ENCODE results near the gene GTF2H2C_2.
"Not testable (repeated sequence)": the region's sequence is repeated elsewhere in the genome, so short reads cannot be mapped to it uniquely, and the experiment has no call there.

Gene GTF2H2C_2

GRCh38 chr5:70415117-70415516, at the start of gene GTF2H2C_2:
TSS of gene GTF2H2C_2 (plus strand) at chr5:70415368.
- not testable (repeated sequence) for H3K36me3 ChIP-seq

GRCh38 chr5:70400984-70401686, 14.0 kb upstream of the GTF2H2C_2 start:
- peak overlapping the region; percentile 68 to 89 for H3K27ac ChIP-seq
- intact Hi-C loops (cut with DNase I; ENCODE audit: low total_unique reads); H3K4me1 ChIP-seq; H3K36me3 ChIP-seq; H3K27me3 ChIP-seq; H3K9me3 ChIP-seq: not testable (repeated sequence)
- TF ChIP-seq CTCF (IDR thresholded peaks at IDR 0.05), result peak in 1 of 3 donors; percentile 25
- H3K4me3 ChIP-seq, result peak overlapping the region; percentile 33 to 72 (median 49)
- peak; percentile 20 to 52 for DNase-seq (ENCODE audit: low spot score in 2 of 2)

More at GRCh38 chr5:70415117-70415516, at the start of gene GTF2H2C_2:
- H3K9me3 ChIP-seq; H3K27ac ChIP-seq; H3K27me3 ChIP-seq; DNase-seq (ENCODE audit: low spot score in 2 of 2); H3K4me1 ChIP-seq; H3K4me3 ChIP-seq; intact Hi-C loops (cut with DNase I; ENCODE audit: low total_unique reads): not testable (repeated sequence)

- intact Hi-C loops (cut with DNase I; ENCODE audit: low total_unique reads); H3K27me3 ChIP-seq; H3K9me3 ChIP-seq; H3K36me3 ChIP-seq; DNase-seq (ENCODE audit: low spot score in 2 of 2); H3K4me3 ChIP-seq; H3K4me1 ChIP-seq; H3K27ac ChIP-seq: not testable (repeated sequence)
These were observed 6.2 kb downstream of the GTF2H2C_2 start for GRCh38 chr5:70421322-70421721.

GRCh38 chr5:70423215-70423614, 8.0 kb downstream of the GTF2H2C_2 start:
- H3K36me3 ChIP-seq; H3K27me3 ChIP-seq; DNase-seq (ENCODE audit: low spot score in 2 of 2); H3K27ac ChIP-seq; intact Hi-C loops (cut with DNase I; ENCODE audit: low total_unique reads); H3K9me3 ChIP-seq; H3K4me3 ChIP-seq; H3K4me1 ChIP-seq: not testable (repeated sequence)

GRCh38 chr5:70438518-70438917, 23.4 kb downstream of the GTF2H2C_2 start:
- intact Hi-C loops (cut with DNase I; ENCODE audit: low total_unique reads); H3K27me3 ChIP-seq; H3K4me1 ChIP-seq; H3K27ac ChIP-seq; DNase-seq (ENCODE audit: low spot score in 2 of 2); H3K36me3 ChIP-seq; H3K9me3 ChIP-seq; H3K4me3 ChIP-seq: not testable (repeated sequence)

GRCh38 chr5:70449565-70449964, 34.4 kb downstream of the GTF2H2C_2 start:
- intact Hi-C loops (cut with DNase I; ENCODE audit: low total_unique reads); H3K36me3 ChIP-seq; H3K27ac ChIP-seq; DNase-seq (ENCODE audit: low spot score in 2 of 2); H3K4me3 ChIP-seq; H3K4me1 ChIP-seq; H3K9me3 ChIP-seq; H3K27me3 ChIP-seq: not testable (repeated sequence)

- H3K27me3 ChIP-seq; H3K36me3 ChIP-seq; intact Hi-C loops (cut with DNase I; ENCODE audit: low total_unique reads); H3K4me3 ChIP-seq; H3K27ac ChIP-seq; DNase-seq (ENCODE audit: low spot score in 2 of 2); H3K9me3 ChIP-seq; H3K4me1 ChIP-seq: not testable (repeated sequence)
These were observed 36.2 kb downstream of the GTF2H2C_2 start for GRCh38 chr5:70451249-70451984.

GRCh38 chr5:70457093-70457492, 41.9 kb downstream of the GTF2H2C_2 start:
- intact Hi-C loops (cut with DNase I; ENCODE audit: low total_unique reads); H3K4me1 ChIP-seq; H3K9me3 ChIP-seq; H3K27ac ChIP-seq; H3K4me3 ChIP-seq; H3K27me3 ChIP-seq; DNase-seq (ENCODE audit: low spot score in 2 of 2); H3K36me3 ChIP-seq: not testable (repeated sequence)

- DNase-seq (ENCODE audit: low spot score in 2 of 2); H3K27ac ChIP-seq; H3K4me3 ChIP-seq; H3K4me1 ChIP-seq; H3K27me3 ChIP-seq; intact Hi-C loops (cut with DNase I; ENCODE audit: low total_unique reads); H3K9me3 ChIP-seq; H3K36me3 ChIP-seq: not testable (repeated sequence)
These were observed 44.0 kb downstream of the GTF2H2C_2 start for GRCh38 chr5:70459188-70459587.

- DNase-seq (ENCODE audit: low spot score in 2 of 2); intact Hi-C loops (cut with DNase I; ENCODE audit: low total_unique reads); H3K27ac ChIP-seq; H3K36me3 ChIP-seq; H3K4me1 ChIP-seq; H3K27me3 ChIP-seq; H3K4me3 ChIP-seq; H3K9me3 ChIP-seq: not testable (repeated sequence)
These were observed 46.8 kb downstream of the GTF2H2C_2 start for GRCh38 chr5:70461984-70462383.

- H3K9me3 ChIP-seq; H3K4me3 ChIP-seq; DNase-seq (ENCODE audit: low spot score in 2 of 2); H3K27me3 ChIP-seq; H3K36me3 ChIP-seq; intact Hi-C loops (cut with DNase I; ENCODE audit: low total_unique reads); H3K27ac ChIP-seq; H3K4me1 ChIP-seq: not testable (repeated sequence)
These were observed 49.0 kb downstream of the GTF2H2C_2 start for GRCh38 chr5:70464019-70464637.

- not testable (repeated sequence) for DNase-seq (ENCODE audit: low spot score in 2 of 2)
These were observed 54.9 kb downstream of the GTF2H2C_2 start for GRCh38 chr5:70469926-70470509.

More at GRCh38 chr5:70469926-70470509, 54.9 kb downstream of the GTF2H2C_2 start:
- H3K4me3 ChIP-seq; H3K27ac ChIP-seq; intact Hi-C loops (cut with DNase I; ENCODE audit: low total_unique reads); H3K4me1 ChIP-seq; H3K36me3 ChIP-seq; H3K9me3 ChIP-seq; H3K27me3 ChIP-seq: not testable (repeated sequence)

Data from breast epithelium (tissue), 4 donors.